GM19043 (cell line): Measurements from ENCODE around the gene CDC42EP5.
A peak's percentile ranks its signal among the peaks of the same experiment; 100 is the strongest.
"Not testable (repeated sequence)": the region's sequence is repeated elsewhere in the genome, so short reads cannot be mapped to it uniquely, and the experiment has no call there.

Experiments
- ATAC-seq: cut with Tn5 transposase; IDR thresholded peaks from one replicate; pipeline ENCODE4 v1.9.1; 2021; ENCODE audit warnings: low read depth; ENCODE audit not compliant: unreplicated experiment

CDC42EP5 gene

DNA sequence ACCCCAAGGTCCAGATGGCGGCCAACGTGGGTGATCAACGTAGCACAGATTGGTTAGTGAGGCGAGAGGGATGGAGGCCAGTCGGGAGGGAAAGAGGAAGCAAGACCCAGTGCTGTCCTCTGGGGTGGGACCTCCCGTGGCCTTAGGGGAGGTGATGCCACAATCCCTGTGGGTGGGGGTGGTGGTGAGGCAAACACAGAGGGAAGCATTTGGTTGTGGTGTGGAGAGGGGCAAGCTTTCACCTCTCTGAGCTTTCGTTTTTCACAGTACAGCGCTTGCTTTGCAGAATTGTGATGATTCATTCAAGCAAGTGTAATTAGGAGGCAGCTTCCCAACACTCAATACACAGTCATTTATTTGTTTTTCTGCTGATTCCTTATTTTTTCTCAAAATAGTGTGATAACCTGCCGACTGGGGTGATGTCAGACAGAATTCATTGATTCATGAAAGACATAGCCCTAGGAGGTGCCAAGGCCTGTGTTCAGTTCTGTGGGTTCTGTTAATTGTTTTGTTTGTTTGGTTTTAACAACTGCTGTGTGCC is 21.7 kb downstream of the CDC42EP5 start:
- ATAC-seq: no peak

DNA sequence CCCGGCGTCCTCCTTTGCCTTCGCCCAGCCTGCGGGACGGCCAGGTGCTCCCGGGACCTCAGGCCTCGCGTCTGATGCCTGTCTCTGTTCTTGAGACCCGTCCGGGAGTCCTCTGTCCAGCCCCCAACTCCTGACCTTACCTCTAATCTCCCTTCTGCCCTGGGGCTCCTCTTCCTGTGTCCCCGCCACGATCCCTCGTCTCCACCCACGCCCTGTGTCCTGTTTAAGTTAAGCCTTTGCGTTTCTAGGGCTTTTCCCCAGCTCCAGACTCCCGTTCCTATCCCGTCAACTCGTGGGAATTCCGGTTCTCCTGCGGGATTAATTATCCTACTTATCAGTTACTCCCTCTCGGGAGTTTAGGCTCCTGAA is 23.4 kb downstream of the CDC42EP5 start:
- ATAC-seq: no peak

DNA sequence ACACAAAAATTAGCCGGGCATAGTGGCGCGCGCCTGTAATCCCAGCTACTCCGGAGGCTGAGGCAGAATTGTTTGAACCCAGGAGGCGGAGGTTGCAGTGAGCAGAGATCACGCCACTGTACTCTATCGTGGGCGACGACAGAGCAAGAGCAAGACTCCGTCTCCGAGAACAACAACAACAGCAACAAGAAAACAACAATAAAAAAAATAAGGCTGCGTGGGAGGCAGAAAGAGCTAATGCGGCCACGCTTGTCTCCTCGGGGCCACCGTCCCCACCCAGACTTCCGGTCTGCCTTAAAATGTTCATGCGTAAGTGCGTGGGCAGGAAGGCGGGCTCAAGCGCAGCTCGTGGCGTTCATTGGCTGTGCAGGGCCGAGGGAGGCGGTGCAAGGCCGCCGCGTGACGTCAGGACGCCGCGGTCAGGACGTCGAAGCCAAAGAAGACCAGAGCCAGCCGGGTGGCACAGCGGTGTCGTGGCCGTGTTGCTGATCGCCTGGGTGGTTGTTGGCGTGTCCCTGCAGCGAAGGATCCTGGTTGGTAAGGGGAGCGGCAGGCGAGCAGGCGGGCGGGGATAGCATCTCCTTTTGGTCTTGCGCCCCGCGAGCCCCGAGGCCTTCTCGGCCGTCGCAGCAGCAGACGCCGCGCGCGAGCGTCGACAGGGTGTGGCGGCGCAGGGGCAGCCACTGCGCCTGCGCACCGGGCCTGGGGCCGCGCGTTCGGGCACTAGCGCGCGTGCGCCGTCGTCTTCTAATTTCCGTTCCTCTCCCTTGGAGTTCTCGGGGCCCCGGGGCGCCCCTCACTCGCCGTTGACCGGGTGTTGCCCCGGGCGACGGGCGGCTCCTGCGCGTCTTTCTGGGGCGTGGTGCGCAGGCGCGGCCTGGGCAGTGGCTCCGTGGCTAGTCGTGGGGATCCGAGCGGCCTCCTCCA is 24.1 kb downstream of the CDC42EP5 start, which contains the start of gene LENG8:
Gene LENG8 (plus strand): TSS at position 426 of the 927 bp plus-strand sequence. CDS start 2,146 bp downstream, outside the sequence.
- peak; percentile 91 for ATAC-seq

DNA sequence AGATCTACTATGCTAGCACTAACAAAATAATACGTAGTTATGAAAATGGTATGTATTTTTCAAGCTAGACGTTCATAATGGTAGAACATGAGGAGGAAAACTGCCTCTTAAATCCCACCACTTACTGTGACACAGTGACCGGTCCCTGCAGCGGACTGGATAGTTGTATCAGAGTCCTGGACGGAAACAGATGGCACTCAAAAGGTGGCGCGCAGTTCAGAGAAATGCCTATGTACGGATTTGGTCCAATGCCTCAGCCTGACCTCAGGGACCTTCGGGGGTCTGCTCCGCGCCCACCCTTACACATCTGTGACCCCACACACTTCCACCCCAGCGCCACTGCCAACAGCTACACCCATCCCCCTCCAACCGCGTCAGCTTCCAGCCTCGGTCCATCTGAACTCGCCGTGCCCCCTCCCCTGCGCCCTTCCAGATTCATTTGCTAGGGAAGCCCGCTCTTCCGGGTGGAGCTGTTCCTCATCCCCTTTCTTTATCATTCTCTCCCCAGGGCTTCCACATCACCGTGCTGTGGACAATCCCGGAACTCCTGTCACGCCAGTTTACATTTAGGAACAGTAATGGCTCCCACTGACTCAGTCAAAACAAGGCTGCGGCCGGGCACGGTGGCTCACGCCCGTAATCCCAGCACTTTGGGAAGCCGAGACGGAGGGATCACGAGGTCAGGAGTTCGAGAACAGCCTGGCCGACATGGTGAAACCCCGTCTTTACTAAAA is 24.9 kb downstream of the CDC42EP5 start:
- no peak for ATAC-seq

DNA sequence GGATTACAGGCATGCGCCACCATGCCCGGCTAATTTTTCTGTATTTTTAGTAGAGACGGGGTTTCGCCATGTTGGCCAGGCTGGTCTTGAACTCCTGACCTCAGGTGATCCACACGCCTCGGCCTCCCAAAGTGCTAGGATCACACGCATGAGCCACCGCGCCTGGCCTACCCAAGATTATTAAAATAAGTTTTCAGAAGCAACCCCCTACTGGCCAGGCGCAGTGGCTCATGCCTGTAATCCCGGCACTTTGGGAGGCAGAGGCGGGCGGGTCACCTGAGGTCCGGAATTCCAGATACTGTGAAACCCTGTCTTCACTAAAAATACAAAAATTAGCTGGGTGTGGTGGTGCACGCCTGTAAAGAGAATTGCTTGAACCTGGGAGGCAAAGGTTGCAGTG is 26.7 kb downstream of the CDC42EP5 start:
- ATAC-seq: not testable (repeated sequence)

DNA sequence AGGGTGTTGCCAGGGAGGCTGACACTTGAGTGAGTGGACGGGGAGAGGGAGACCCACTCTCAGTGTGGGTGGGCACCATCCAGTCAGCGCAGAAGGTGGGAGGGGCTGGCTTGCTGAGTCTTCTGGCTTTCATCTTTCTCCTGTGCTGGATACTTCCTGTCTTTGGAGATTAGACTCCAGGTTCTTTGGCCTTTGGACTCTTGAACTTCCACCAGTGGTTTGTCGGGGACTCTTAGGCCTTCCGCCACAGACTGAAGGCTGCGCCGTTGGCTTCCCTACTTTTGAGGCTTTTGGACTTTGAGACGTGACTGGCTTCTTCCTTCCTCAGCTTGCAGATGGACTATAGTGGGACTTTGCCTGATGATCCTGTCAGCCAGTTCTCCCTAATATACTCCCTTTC is 28.4 kb downstream of the CDC42EP5 start:
- ATAC-seq: no peak

DNA sequence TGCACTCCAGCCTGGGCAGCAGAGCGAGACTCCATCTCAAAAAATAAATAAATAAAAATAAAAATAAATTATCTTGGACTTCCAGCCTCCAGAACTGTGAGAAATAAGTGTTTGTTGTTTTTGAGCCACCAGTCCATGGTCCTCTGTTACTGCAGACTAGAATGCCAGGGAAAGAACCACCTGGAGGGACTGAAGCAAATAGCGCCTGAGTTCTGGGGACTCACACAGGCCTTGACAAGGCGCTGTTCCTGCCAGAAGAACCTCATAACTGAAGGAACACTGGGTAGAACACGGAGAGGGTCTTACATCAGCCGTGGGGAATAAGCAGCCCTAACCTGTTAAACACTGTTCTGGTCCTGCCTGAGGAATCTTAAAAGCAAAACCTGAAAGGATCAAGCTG is 32.5 kb downstream of the CDC42EP5 start:
- ATAC-seq: no peak

DNA sequence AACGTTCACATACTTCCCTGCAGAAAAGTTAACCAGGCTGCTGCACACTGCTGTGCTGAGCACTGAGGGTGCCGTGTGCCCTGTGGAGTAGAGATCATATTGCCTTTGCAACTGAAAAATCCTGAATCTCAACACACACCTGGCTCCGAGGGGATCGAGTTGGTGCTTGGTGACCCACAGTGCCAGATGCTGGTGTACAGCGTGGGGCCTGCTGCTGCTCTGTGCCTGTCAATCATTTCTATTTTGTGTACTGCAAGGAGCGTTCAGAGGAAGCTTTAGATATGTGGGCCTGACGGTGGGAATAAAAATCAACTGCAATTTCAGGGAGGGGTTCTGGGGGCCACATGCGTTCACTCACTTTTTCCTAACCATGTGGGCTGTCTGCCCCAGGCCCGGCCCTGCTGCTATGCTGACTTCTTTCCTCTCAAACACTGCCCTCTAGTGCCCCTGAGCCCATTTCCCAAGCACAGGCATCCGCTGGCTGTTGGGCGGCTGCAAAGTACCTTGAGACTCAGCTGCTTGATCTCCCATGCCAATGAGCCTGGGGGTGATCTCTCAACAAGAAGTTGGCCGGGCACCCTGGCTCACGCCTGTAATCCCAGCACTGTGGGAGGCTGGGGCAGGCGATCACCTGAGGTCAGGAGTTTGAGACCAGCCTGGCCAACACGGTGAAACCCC is 33.8 kb downstream of the CDC42EP5 start:
- no peak for ATAC-seq

DNA sequence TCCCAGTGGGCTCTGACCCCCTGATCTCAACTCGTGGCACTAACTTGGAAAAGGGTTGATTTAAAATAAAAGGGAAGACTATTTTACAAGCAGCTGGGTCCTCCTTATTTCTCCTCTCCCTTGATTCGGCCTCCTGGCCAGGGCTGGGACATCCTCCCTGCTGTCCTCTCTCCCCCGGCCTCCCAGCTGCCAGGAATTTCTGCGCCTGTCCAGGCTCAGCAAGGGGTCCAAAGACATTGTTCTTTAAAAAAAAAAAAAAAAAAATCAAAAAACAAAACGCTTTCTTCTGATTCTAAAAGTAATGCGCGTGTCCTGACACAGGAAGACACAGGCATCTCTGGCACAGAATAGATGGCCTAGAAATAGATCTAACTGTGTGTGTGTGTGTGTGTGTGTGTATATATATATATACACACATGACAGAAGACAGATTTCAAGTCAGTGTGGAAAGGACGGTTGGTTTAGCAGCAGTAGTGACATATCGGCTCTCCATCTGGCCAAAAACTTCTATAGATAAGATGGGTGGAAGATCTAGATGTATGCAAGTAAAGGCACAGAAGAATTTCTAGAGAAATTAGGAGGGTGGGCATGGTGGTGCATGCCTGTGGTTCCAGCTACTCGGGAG is 36.4 kb downstream of the CDC42EP5 start:
- no peak for ATAC-seq

DNA sequence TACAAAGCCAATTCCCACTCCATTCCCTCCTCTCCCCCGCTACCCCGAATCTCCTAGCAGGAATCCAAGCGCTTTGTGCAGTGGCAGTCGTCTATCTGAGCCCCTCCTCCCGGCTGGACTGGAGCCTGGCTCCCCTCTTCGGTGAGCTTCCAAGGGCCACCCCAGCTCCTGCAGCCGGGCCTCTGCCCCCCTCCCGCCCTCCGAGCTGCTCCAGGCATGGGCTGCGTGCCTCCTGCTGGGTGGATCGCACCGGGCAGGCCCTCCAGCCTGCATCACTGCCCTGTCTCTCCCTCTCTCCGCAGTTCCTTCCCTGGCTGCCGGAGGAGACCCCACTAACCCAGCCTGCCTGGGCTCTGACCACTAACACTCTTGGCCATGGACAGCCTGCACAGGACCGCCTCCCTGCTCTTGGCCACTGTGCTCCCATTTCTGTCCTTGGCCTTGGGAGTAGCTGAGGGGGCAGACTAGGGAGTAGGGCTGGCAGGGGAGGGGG is 37.0 kb downstream of the CDC42EP5 start:
- ATAC-seq: no peak

DNA sequence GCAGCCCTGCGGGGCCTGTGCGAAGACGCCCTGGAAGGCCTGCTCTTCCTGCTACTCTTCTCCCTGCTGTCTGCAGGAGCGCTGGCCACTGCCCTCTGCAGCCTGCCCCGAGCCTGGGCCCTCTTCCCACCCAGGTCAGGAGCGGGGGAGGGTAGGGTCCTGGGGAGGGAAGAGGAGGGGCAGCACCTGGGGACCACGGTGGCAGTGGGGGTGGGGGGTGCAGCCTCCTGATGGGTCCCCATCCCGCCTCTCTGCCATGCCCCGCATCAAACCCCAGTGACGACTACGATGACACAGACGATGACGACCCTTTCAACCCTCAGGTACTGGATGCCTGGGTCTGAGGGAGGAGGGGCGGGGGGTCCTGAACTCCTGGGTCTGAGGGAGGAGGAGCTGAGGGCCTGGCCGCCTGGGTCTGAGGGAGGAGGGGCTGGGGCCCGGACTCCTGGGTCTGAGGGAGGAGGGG is 37.5 kb downstream of the CDC42EP5 start:
- ATAC-seq: no peak

DNA sequence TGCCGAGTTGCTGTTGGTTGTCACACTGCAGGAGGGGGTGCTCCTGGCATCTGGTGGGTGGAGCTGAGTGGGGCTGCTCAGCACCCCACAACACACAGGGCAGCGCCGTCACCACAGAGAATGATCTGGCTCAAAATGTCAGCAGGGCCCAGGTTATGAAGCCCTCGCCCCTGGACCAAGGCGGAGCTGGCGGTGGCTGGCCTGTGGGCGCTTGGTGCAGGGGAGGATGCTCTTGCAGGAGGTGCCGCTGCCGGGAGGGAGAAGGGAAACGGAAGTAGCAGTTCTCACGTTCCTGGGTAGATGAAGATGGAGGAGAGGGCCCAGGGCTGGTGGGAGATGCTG is 38.3 kb downstream of the CDC42EP5 start:
- no peak for ATAC-seq

DNA sequence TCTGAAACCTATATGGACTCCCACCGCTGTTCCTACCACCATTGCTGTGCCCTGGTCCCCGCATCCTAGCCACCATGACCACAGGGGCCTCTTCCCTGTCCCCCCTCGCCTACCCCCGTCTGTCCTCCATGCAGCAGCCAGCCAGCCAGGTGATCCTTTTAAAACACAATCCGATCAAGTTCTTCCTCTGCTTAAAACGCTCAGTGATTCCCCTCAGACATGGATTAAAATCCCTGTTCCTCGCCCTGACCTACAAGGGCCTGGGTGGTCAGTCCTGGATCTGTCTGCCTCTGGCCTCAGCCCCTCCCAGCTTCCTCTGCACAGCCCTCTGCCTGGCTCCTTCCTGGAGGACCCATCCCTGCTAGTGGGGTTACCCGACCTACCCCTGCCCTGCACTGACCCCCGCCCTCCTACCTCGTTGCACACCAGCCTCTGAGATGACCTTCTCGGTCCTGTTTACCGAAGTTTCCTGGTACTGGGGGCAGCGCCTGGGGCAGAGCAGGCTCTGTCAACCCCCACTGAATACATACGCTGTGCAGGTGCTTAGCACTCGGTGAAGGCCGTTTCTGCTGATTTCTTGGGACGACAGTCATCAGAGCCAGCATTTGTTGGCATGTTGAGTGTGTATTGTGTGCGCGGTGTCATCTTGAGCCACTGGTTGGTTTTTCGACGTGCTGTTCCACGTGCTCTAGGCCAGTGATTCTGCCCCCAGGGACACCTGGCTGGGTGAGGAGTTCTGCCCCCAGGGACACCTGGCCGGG is 38.8 kb downstream of the CDC42EP5 start:
- no peak for ATAC-seq

DNA sequence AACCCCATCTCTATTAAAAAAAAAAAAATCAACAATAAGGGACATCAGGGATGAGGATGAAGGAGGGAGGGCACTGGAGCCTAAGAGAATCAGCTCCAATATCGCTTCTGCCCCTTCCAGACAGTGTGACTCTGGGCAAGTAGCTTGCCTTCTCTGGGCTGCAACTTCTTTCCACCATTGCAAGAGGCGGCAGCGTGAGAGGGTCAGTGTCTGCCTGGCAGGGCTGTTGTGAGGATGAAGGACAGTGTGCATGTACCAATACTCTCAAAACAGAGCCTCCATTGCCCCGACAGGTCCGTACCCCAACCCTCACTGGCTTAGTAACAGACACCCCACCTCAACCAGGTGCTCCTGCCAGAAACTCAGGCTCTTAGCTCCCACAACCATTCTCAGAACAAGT is 39.4 kb downstream of the CDC42EP5 start:
- ATAC-seq: no peak

DNA sequence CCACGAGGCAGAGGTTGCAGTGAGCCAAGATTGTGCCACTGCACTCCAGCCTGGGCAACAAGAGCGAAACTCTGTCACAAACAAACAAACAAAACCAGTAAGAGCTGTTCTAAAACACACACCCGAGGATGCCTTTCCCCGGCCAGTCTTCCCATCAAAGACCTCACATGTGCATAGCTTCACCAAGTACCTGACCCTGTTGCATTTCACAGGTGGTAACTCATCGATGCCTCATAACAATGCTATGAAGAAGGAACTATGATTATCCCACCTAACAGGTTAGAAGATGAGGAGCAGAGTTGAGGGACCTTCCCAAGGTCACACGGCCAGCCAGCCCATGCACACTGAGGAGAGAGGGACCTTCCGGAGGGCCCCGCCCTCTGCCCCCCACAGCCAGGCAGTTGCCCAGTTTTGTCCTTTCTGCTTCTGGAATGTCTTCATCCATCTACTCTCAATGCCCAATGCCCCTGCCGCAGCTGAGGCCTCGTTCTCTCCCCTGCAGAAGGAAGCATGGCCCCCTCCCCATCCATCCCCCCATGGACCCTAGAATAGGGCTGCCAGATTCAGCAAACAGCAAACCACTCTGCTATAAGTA is 40.9 kb downstream of the CDC42EP5 start:
- ATAC-seq: no peak

DNA sequence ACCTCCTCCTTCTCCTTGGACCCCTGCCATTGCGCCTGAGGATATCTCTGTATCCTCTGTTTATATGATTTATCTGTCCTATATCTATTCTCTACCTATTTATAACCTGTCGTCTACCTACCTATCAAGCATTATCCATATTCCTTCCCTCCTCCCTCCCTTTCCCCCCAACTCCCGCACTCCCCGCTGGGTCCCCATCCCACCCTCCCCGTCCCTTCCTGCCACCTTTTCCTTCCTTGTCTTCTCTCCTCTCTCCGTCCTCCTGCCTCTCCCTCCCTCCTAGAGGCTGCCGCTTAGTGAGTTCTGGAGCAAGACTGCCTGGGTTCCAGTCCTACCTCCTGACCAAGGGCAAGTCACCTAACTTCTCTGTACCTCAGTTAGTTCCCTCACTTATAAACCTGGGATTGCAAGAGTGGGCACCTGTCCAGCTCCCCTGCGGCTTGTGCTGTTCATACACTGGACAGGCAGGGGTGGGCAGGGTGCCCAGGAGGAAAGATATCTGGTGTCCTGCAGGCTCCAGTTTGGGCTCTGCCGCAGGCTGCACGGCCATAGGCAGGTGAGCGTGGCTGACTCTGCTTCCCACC is 41.7 kb downstream of the CDC42EP5 start:
- ATAC-seq: no peak

DNA sequence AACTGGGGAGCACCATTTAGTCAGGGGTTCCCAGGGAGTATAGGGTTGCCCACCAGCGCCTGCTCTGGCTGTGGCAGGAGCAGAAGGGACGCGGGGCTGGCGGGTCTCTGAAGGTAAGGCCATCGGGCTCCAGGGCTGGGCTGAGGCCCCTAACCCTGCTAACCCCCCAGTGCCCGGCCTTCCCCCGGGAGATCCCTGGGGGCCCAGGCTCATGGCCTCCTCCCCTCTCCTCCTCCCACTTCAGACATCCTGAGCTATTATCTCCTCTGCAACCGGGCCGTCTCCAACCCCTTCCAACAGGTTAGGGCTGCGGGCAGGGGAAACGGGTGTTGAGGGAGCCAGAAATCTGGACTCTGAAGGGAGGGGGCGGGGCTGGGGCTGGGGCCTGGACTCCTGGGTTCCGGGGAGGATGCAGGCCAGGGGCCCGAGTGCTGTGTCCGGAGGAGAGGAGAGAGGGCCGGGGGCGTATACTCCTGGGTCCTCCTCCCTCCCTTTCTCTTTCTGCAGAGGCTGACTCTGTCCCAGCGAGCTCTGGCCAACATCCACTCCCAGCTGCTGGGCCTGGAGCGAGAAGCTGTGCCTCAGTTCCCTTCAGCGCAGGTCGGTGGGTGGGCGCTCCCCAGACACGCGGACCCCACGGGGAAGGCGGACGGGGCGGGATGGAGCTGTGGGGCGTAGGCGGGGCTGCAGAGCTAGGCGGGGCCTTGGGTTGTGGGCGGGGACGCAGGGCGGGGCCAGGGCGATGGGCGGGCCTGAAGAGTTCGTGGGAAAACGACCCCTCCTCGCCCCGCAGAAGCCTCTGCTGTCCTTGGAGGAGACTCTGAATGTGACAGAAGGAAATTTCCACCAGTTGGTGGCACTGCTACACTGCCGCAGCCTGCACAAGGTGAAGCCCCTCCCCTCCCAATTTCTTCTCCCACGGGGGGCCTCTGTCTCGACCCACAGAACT is 42.5 kb downstream of the CDC42EP5 start:
- no peak for ATAC-seq
